IMR-90 (cell line): ENCODE results near the gene YKT6. TPM values are rescaled to one million over a fixed set of nuclear protein-coding genes. Genes with fewer than 3 reads are reported as not detected.

Experiments
- ATAC-seq: fragments of 200-7000 bp; cut with Tn5 transposase; 2 replicates; pipeline ENCODE4 v1.9.1; 2020; ENCODE audit warnings: low read depth, mild to moderate bottlenecking, moderate library complexity
- BruUV-seq: library from RNA; stranded (reverse); fragments of 400-500 nt; replicated peaks from 2 replicates; lab custom pipeline; 2021; lab: Mats Ljungman, UMichigan
- CTCF ChIA-PET: fragments of 300-600 bp; formaldehyde crosslinking; extraction: SDS; loops from one replicate; lab custom pipeline; 2021; ENCODE audit warnings: antibody characterized with exemption; lab: Yijun Ruan, JAX
- POLR2A ChIA-PET: fragments of 300-600 bp; sonication (Branson Sonifier 250); formaldehyde crosslinking; loops from one replicate; lab custom pipeline; 2022; ENCODE audit warnings: antibody characterized with exemption; ENCODE audit not compliant: unreplicated experiment; lab: Charles Lee
- DNase-seq: peaks from one replicate; pipeline ENCODE4 v3.0.0; 2013
- H2AFZ ChIP-seq: replicated peaks from 2 replicates; pipeline ENCODE3; 2013; ENCODE audit warnings: low read length, mild to moderate bottlenecking; ENCODE audit not compliant: poor library complexity
- H2AK5ac ChIP-seq: 2 replicates; pipeline ENCODE4 v1.6.1; 2013; ENCODE audit warnings: low read depth, low read length, inconsistent platforms
- H2AK9ac ChIP-seq: replicated peaks from 2 replicates; pipeline ENCODE3; 2013; ENCODE audit warnings: mild to moderate bottlenecking, low read depth, low read length, moderate library complexity; ENCODE audit not compliant: poor library complexity
- H2BK120ac ChIP-seq: 2 replicates; pipeline ENCODE4 v1.6.1; 2013; ENCODE audit warnings: low read depth, low read length, inconsistent platforms
- H2BK15ac ChIP-seq: 3 replicates; pipeline ENCODE4 v1.6.1; 2013; ENCODE audit warnings: low read depth, low read length, inconsistent platforms
- H2BK20ac ChIP-seq: 2 replicates; pipeline ENCODE4 v1.6.1; 2013; ENCODE audit warnings: low read depth, mild to moderate bottlenecking, inconsistent platforms, low read length, moderate library complexity
- H2BK5ac ChIP-seq: 2 replicates; pipeline ENCODE4 v1.6.1; 2013; ENCODE audit warnings: mild to moderate bottlenecking, low read depth, low read length, inconsistent platforms; ENCODE audit not compliant: poor library complexity, severe bottlenecking
- H3K14ac ChIP-seq: replicated peaks from 2 replicates; pipeline ENCODE4 v1.6.1; 2013; ENCODE audit warnings: low read depth, low read length, inconsistent platforms
- H3K18ac ChIP-seq: 2 replicates; pipeline ENCODE4 v1.6.1; 2013; ENCODE audit warnings: low read depth, low read length, control low read depth
- H3K23ac ChIP-seq: 2 replicates; pipeline ENCODE4 v1.6.1; 2013; ENCODE audit warnings: low read depth, low read length, inconsistent platforms
- H3K27ac ChIP-seq: 2 replicates; pipeline ENCODE4 v1.5.1; 2013; ENCODE audit warnings: mild to moderate bottlenecking, control low read depth, low read length; ENCODE audit not compliant: insufficient read depth
- H3K27me3 ChIP-seq: 2 replicates; pipeline ENCODE4 v1.6.1; 2013; ENCODE audit warnings: low read length; ENCODE audit not compliant: control insufficient read depth, insufficient read depth
- H3K36me3 ChIP-seq: 2 replicates; pipeline ENCODE4 v1.6.1; 2013; ENCODE audit warnings: low read length, mixed read lengths; ENCODE audit not compliant: control insufficient read depth, insufficient read depth
- H3K4ac ChIP-seq: 2 replicates; pipeline ENCODE4 v1.6.1; 2013; ENCODE audit warnings: low read depth, low read length, inconsistent platforms
- H3K4me1 ChIP-seq: 2 replicates; pipeline ENCODE4 v1.6.1; 2013; ENCODE audit warnings: low read length, mixed read lengths; ENCODE audit not compliant: control insufficient read depth, insufficient read depth
- H3K4me2 ChIP-seq: 2 replicates; pipeline ENCODE4 v1.6.1; 2013; ENCODE audit warnings: low read depth, mild to moderate bottlenecking, control low read depth, low read length, moderate library complexity
- H3K4me3 ChIP-seq: 2 replicates; pipeline ENCODE4 v1.5.1; 2013; ENCODE audit warnings: low read depth, mild to moderate bottlenecking, control low read depth, low read length, moderate library complexity; ENCODE audit not compliant: insufficient read depth
- H3K56ac ChIP-seq: 2 replicates; pipeline ENCODE4 v1.6.1; 2013; ENCODE audit warnings: low read length, inconsistent platforms; ENCODE audit not compliant: insufficient read depth; ENCODE audit errors: extremely low read depth
- H3K79me1 ChIP-seq, 2 experiments: 2 replicates each; pipeline ENCODE4 v1.6.1; 2013; ENCODE audit warnings: low read length in 2 of 2, inconsistent platforms in 1 of 2, low read depth in 1 of 2
- H3K9ac ChIP-seq: 2 replicates; pipeline ENCODE4 v1.6.1; 2013; ENCODE audit warnings: low read depth, low read length, control low read depth
- H3K9me1 ChIP-seq: 2 replicates; pipeline ENCODE4 v1.6.1; 2013; ENCODE audit warnings: low read length, inconsistent platforms; ENCODE audit not compliant: insufficient read depth
- H3K9me3 ChIP-seq: 2 replicates; pipeline ENCODE4 v1.6.1; 2013; ENCODE audit warnings: low read length; ENCODE audit not compliant: control insufficient read depth, insufficient read depth
- H4K20me1 ChIP-seq: 2 replicates; pipeline ENCODE4 v1.6.1; 2013; ENCODE audit warnings: low read length, inconsistent platforms; ENCODE audit not compliant: insufficient read depth
- H4K5ac ChIP-seq: 2 replicates; pipeline ENCODE4 v1.6.1; 2013; ENCODE audit warnings: mild to moderate bottlenecking, low read depth, low read length, control low read depth
- H4K8ac ChIP-seq, 2 experiments: 2 replicates each; pipeline ENCODE4 v1.6.1; 2013; ENCODE audit warnings: low read depth in 2 of 2, low read length in 2 of 2, control low read depth in 1 of 2, inconsistent platforms in 1 of 2
- H4K91ac ChIP-seq: 2 replicates; pipeline ENCODE4 v1.6.1; 2013; ENCODE audit warnings: low read depth, low read length, inconsistent platforms; ENCODE audit not compliant: insufficient read depth
- BHLHE40 ChIP-seq: fragments of 150-350 bp; IDR thresholded peaks from 2 replicates; pipeline ENCODE4 v1.6.1; 2016; ENCODE audit warnings: mild to moderate bottlenecking, low read depth, low read length
- FOS ChIP-seq: fragments of 150-350 bp; IDR thresholded peaks from 2 replicates; pipeline ENCODE4 v1.6.1; 2016; ENCODE audit warnings: low read depth, low read length
- POLR2A ChIP-seq: IDR thresholded peaks from 2 replicates; pipeline ENCODE4 v1.6.1; 2012; ENCODE audit warnings: mild to moderate bottlenecking, low read depth, low read length
- RAD21 ChIP-seq: IDR thresholded peaks from 2 replicates; pipeline ENCODE4 v1.6.1; 2012; ENCODE audit warnings: low read length, improper control_type of control experiment
- RFX5 ChIP-seq: IDR thresholded peaks from 2 replicates; pipeline ENCODE4 v1.8.0; 2012; ENCODE audit warnings: low read depth, mild to moderate bottlenecking, low read length, moderate library complexity
- WGBS, 2 experiments: methylation state at CpG; one replicate each; pipeline versions ENCODE4 v1.1.5 to v1.1.7; 2013; ENCODE audit warnings: missing lambda C conversion rate in 2 of 2; ENCODE audit not compliant: insufficient read length in 1 of 2; ENCODE audit errors: extremely low coverage in 2 of 2; 5-methylcytosine and 5-hydroxymethylcytosine counted together
- dilution Hi-C: fragments of 300-500 bp; cut with HindIII; formaldehyde crosslinking; loops from one replicate; pipeline ENCODE4 v1.14.3; 2018; ENCODE audit warnings: low sequenced_read_pairs; ENCODE audit not compliant: unreplicated experiment
- in situ Hi-C: fragments of 300-500 bp; cut with MboI; formaldehyde crosslinking; loops from 3 replicates; pipeline ENCODE4 v1.14.3; 2019; ENCODE audit warnings: low sequenced_read_pairs, inconsistent platforms, mixed read lengths
- intact Hi-C: fragments of 100-400 bp; cut with micrococcal nuclease; formaldehyde crosslinking; loops from 2 replicates; pipeline ENCODE4 v1.10.0; 2022
- polyA plus RNA-seq, 3 experiments: library from polyadenylated mRNA; depleted of rRNA; stranded (reverse); fragments of >200 nt; gene quantifications; 2 replicates each; pipeline ENCODE4 v1.2.3, GENCODE V29; 2012; ENCODE audit warnings: low replicate concordance in 1 of 3
- total RNA-seq: library from RNA; depleted of rRNA; stranded (reverse); fragments of >200 nt; gene quantifications from 2 replicates; pipeline ENCODE4 v1.2.3, GENCODE V29; 2012
- TF ChIP-seq, protein P1 (sequence below): conservative IDR thresholded peaks from 2 replicates; pipeline ENCODE4 v1.5.1; 2012; ENCODE audit warnings: mild to moderate bottlenecking, low read depth, low read length, improper control_type of control experiment
- TF ChIP-seq, protein P2 (sequence below): fragments of 150-350 bp; IDR thresholded peaks from 2 replicates; pipeline ENCODE4 v1.6.1; 2016; ENCODE audit warnings: low read depth, mild to moderate bottlenecking, low read length, moderate library complexity, borderline replicate concordance

YKT6 gene
- total and polyA plus RNA-seq, 2 of the 4 experiments (the other 2 are of a cell fraction) = 115 to 120 TPM

DNA sequence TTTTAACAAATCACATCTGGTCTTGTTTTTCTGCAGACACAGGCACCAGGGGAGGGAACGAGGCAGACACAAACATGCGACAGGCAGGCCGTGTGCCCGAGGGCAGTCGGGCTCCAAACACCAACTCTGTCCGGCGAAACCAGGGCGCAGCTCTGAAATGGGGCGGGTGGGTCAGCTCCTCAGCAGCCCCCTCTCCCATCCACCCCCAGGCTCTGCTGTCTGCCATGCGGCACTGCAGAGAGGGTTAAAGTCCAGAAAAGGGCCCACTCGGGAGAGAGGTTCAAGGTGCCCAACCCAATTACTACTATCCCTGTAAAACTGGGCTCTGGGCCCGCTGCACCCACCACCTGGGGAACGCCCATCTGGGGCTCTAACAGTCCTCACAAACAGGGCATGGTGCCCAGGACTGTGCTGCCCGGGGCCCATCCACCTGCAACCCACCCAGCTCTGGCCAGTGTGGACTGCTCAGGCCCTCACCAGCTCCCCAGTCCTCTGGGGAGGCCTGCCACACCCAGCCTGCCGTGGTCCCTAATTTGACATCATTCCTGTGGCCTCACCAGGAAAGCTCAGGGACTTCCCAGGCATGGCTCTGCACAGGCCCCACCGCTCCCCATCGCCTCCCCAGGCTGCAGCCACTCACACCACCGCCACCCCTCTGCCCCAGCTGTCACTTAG, 18.7 kb downstream of the YKT6 start:
- Histone ChIP-seq H3K4me3 (no peak overlapping the region), H4K91ac (no peak overlapping the region), H2AFZ (no peak overlapping the region), H4K5ac (no peak overlapping the region), H2BK20ac (no peak overlapping the region), H3K56ac (no peak overlapping the region), H2BK5ac (no peak overlapping the region), H2AK5ac (no peak overlapping the region), H3K9ac (no peak overlapping the region), H3K79me1 (no peaks in the 10 kb centered on the region), H4K8ac (no peak overlapping the region), H3K4ac (no peak overlapping the region), H3K27ac (no peak overlapping the region), H3K4me2 (no peak overlapping the region), H3K9me1 (no peaks in the 10 kb centered on the region), H3K4me1 (no peaks in the 10 kb centered on the region), H3K18ac (no peak overlapping the region), H3K23ac (no peak overlapping the region), H4K20me1 (peaks cover 6% of the 10 kb centered on the region; the same call in 1 of the 2 replicates), H3K27me3 (peaks cover 19% of the 10 kb centered on the region), H3K36me3 (peaks cover 3% of the 10 kb centered on the region), H3K9me3 (peaks cover 3% of the 10 kb centered on the region), H3K14ac (no peak overlapping the region), H2BK15ac (no peak overlapping the region), H2AK9ac (no peak overlapping the region), H2BK120ac (no peak overlapping the region)
- DNase-seq (no peak), ATAC-seq (no peak)
- POLR2A ChIA-PET = interaction anchor here (0.7 kb wide), 1 partner anchor 9 kb away, joined by 10 read pairs; no protein-coding TSS in a partner anchor
- CTCF ChIA-PET = no interaction called here
- in situ Hi-C loops = no loop called here
- BruUV-seq = no TSS peak
- 83% methylated on average over 4 of the region's 18 CpGs; no CpG with 5 or more reads in 1 of the 2 experiments for WGBS, 2 experiments
- TF ChIP-seq RAD21 = no peak
- TF ChIP-seq POLR2A = no peak
- TF ChIP-seq, protein P1, sequence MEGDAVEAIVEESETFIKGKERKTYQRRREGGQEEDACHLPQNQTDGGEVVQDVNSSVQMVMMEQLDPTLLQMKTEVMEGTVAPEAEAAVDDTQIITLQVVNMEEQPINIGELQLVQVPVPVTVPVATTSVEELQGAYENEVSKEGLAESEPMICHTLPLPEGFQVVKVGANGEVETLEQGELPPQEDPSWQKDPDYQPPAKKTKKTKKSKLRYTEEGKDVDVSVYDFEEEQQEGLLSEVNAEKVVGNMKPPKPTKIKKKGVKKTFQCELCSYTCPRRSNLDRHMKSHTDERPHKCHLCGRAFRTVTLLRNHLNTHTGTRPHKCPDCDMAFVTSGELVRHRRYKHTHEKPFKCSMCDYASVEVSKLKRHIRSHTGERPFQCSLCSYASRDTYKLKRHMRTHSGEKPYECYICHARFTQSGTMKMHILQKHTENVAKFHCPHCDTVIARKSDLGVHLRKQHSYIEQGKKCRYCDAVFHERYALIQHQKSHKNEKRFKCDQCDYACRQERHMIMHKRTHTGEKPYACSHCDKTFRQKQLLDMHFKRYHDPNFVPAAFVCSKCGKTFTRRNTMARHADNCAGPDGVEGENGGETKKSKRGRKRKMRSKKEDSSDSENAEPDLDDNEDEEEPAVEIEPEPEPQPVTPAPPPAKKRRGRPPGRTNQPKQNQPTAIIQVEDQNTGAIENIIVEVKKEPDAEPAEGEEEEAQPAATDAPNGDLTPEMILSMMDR = no peak
- no peak for TF ChIP-seq BHLHE40
- no peak for TF ChIP-seq FOS
- no peak for TF ChIP-seq RFX5
- TF ChIP-seq, protein P2, sequence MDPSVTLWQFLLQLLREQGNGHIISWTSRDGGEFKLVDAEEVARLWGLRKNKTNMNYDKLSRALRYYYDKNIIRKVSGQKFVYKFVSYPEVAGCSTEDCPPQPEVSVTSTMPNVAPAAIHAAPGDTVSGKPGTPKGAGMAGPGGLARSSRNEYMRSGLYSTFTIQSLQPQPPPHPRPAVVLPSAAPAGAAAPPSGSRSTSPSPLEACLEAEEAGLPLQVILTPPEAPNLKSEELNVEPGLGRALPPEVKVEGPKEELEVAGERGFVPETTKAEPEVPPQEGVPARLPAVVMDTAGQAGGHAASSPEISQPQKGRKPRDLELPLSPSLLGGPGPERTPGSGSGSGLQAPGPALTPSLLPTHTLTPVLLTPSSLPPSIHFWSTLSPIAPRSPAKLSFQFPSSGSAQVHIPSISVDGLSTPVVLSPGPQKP = no peak
- intact Hi-C loops = no loop called here
- dilution Hi-C loops = no loop called here
